ENCODE data around the gene GH1. TPM values are rescaled to one million over a fixed set of nuclear protein-coding genes. Genes with fewer than 3 reads are reported as not detected.
A peak's percentile ranks its signal among the peaks of the same experiment; 100 is the strongest.

The GH1 gene
- total RNA-seq, 1 experiment from 2014 or later = not detected

- no TSS peak for BruUV-seq (replicated peaks)
- Histone ChIP-seq H2AFZ (ENCODE audit: low read depth, low read length, poor library complexity, severe bottlenecking) (no peak within 1 kb of the TSS), H4K20me1 (ENCODE audit: insufficient read depth) (no peaks in the 10 kb centered on the region), H3K4me1 (ENCODE audit: control insufficient read depth in 1 of 2, insufficient read depth in 2 of 2, low read length in 2 of 2) (peaks cover 0 to 11% of the 10 kb centered on the region in 2 experiments; a peak in 3 of 4 replicates), H3K4me3 (replicated peaks in 1 of 2; ENCODE audit: low read depth in 1 of 2, low read length in 2 of 2) (no peak within 1 kb of the TSS), H3K27ac (ENCODE audit: low read depth, low read length) (no peak within 1 kb of the TSS), H3K9me3 (ENCODE audit: control insufficient read depth in 1 of 2, insufficient read depth in 1 of 2, low read depth in 1 of 2, low read length in 2 of 2) (no peaks in the 10 kb centered on the region), H3K27me3 (ENCODE audit: insufficient read depth, low read length) (no peaks in the 10 kb centered on the region), H3K79me2 (ENCODE audit: insufficient read depth, low read length) (no peaks in the 10 kb centered on the region), H3K9ac (ENCODE audit: low read length) (no peak within 1 kb of the TSS), H3K4me2 (ENCODE audit: low read length) (0 out of 2 replicates have a peak within 1 kb of the TSS, but pooled peaks have one; percentile 12), H3K36me3 (ENCODE audit: control insufficient read depth in 1 of 2, insufficient read depth in 2 of 2, low read length in 2 of 2) (no peaks in the 10 kb centered on the region), H3K9me2 (ENCODE audit: insufficient read depth) (no peaks in the 10 kb centered on the region)
- no peak for TF ChIP-seq SRF (IDR thresholded peaks at IDR 0.05; ENCODE audit: low read depth)
- no peak for TF ChIP-seq REST (IDR thresholded peaks at IDR 0.05; ENCODE audit: low read depth)
- TF ChIP-seq TCF7L2 (IDR thresholded peaks at IDR 0.05; ENCODE audit: borderline replicate concordance, extremely low read depth, insufficient read depth, insufficient read length) = no peak
- no peak for TF ChIP-seq RAD21 (IDR thresholded peaks at IDR 0.05; ENCODE audit: low read depth)
- no peak for TF ChIP-seq ZNF274 (IDR thresholded peaks at IDR 0.05; ENCODE audit: low read depth, low read length)
- no peak for TF ChIP-seq CBX3 (IDR thresholded peaks at IDR 0.05; ENCODE audit: low read depth)
- no peak for TF ChIP-seq YY1 (IDR thresholded peaks at IDR 0.05; ENCODE audit: extremely low read depth, insufficient replicate concordance, low read depth, low read length)
- no peak for TF ChIP-seq CEBPB (IDR thresholded peaks at IDR 0.05; ENCODE audit: low read depth)
- TF ChIP-seq JUND (IDR thresholded peaks at IDR 0.05) = no peak
- TF ChIP-seq POLR2AphosphoS5 (IDR thresholded peaks at IDR 0.05; ENCODE audit: low read depth, low read length) = no peak
- no peak for TF ChIP-seq SIN3A (IDR thresholded peaks at IDR 0.05; ENCODE audit: low read depth)
- TF ChIP-seq ZFX (IDR thresholded peaks at IDR 0.05) = no peak
- no peak for TF ChIP-seq ELF1 (IDR thresholded peaks at IDR 0.05; ENCODE audit: borderline replicate concordance, low read depth)
- no peak for TF ChIP-seq EGR1 (IDR thresholded peaks at IDR 0.05; ENCODE audit: low read depth)
- no peak for TF ChIP-seq EZH2 (IDR thresholded peaks at IDR 0.05)
- no peak for TF ChIP-seq ATF3 (IDR thresholded peaks at IDR 0.05)
- ChIA-PET RAD21 (ENCODE audit: low non-redundant PET in 1 of 2, low total read pairs in 2 of 2, uncharacterized antibody in 2 of 2, unreplicated experiment in 2 of 2) (no interaction called here), CTCF (interaction anchor here (0.9 to 3.9 kb wide), 3 partner anchors 13 to 18 kb away, joined by 3 to 17 read pairs (median 3); no protein-coding TSS in a partner anchor), POLR2A (interaction anchor here (0.6 kb wide), 1 partner anchor 13 kb away, joined by 3 read pairs; no protein-coding TSS in a partner anchor)
- no peak for ATAC-seq
- intact Hi-C loops (cut with micrococcal nuclease) = no loop called here
- no peak for DNase-seq (ENCODE audit: low read depth, low spot score)
Measured at GRCh38 chr17:63931981-63932561, 13.4 kb upstream of the GH1 start, which contains the start of gene CD79B. TSS of gene CD79B (minus strand) at chr17:63932331. CDS start at chr17:63932261, 70 bp downstream.
